Measurements from ENCODE around the gene MYRIP.

MYRIP gene

DNA sequence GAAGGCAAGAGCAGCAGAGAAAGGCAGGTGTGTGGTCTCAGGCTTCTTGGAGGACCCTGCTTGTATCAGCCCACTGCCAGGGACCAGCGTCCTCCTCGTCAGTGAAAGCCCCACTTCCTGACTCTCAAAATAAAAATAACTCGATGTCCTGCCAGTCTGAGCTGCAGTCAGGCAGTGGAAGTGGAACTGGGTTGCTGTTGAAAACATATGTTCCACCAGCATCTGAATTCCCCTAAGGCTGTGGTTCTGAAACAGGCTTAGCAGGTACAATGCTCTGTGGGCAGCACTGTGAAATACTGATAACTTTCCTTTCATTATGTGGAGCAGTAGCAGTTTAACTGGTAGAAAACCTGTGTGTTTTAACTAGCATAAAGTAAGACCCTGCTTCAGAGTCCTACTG, 378.5 kb downstream of the MYRIP start:
- TF ChIP-seq ZFP30 (CRISPR knock-in tag; IDR thresholded peaks at IDR 0.05) = no peak
- TF ChIP-seq, protein P1, sequence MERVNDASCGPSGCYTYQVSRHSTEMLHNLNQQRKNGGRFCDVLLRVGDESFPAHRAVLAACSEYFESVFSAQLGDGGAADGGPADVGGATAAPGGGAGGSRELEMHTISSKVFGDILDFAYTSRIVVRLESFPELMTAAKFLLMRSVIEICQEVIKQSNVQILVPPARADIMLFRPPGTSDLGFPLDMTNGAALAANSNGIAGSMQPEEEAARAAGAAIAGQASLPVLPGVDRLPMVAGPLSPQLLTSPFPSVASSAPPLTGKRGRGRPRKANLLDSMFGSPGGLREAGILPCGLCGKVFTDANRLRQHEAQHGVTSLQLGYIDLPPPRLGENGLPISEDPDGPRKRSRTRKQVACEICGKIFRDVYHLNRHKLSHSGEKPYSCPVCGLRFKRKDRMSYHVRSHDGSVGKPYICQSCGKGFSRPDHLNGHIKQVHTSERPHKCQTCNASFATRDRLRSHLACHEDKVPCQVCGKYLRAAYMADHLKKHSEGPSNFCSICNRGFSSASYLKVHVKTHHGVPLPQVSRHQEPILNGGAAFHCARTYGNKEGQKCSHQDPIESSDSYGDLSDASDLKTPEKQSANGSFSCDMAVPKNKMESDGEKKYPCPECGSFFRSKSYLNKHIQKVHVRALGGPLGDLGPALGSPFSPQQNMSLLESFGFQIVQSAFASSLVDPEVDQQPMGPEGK (CRISPR knock-in tag; IDR thresholded peaks at IDR 0.05; ENCODE audit: borderline replicate concordance) = no peak
- TF ChIP-seq ZFP3 (CRISPR knock-in tag; IDR thresholded peaks at IDR 0.05) = no peak
- no peak for TF ChIP-seq PPARA (CRISPR knock-in tag; IDR thresholded peaks at IDR 0.05; ENCODE audit: borderline replicate concordance)
- no peak for TF ChIP-seq BACH2 (CRISPR knock-in tag; IDR thresholded peaks at IDR 0.05; ENCODE audit: borderline replicate concordance)
- no peak for TF ChIP-seq ZNF70 (CRISPR knock-in tag; IDR thresholded peaks at IDR 0.05)
- no peak for TF ChIP-seq ZNF565 (CRISPR knock-in tag; conservative IDR thresholded peaks at IDR 0.05; ENCODE audit: low read depth)
- TF ChIP-seq, protein P2, sequence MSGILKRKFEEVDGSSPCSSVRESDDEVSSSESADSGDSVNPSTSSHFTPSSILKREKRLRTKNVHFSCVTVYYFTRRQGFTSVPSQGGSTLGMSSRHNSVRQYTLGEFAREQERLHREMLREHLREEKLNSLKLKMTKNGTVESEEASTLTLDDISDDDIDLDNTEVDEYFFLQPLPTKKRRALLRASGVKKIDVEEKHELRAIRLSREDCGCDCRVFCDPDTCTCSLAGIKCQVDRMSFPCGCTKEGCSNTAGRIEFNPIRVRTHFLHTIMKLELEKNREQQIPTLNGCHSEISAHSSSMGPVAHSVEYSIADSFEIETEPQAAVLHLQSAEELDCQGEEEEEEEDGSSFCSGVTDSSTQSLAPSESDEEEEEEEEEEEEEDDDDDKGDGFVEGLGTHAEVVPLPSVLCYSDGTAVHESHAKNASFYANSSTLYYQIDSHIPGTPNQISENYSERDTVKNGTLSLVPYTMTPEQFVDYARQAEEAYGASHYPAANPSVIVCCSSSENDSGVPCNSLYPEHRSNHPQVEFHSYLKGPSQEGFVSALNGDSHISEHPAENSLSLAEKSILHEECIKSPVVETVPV (CRISPR knock-in tag; IDR thresholded peaks at IDR 0.05) = no peak
- TF ChIP-seq, protein P3, sequence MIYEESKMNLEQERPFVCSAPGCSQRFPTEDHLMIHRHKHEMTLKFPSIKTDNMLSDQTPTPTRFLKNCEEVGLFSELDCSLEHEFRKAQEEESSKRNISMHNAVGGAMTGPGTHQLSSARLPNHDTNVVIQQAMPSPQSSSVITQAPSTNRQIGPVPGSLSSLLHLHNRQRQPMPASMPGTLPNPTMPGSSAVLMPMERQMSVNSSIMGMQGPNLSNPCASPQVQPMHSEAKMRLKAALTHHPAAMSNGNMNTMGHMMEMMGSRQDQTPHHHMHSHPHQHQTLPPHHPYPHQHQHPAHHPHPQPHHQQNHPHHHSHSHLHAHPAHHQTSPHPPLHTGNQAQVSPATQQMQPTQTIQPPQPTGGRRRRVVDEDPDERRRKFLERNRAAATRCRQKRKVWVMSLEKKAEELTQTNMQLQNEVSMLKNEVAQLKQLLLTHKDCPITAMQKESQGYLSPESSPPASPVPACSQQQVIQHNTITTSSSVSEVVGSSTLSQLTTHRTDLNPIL (CRISPR knock-in tag; IDR thresholded peaks at IDR 0.05; ENCODE audit: low read depth) = no peak
- no peak for TF ChIP-seq ARNTL (CRISPR knock-in tag; IDR thresholded peaks at IDR 0.05; ENCODE audit: borderline replicate concordance, low read depth)
- TF ChIP-seq GLIS3 (CRISPR knock-in tag; IDR thresholded peaks at IDR 0.05) = no peak
- no peak for TF ChIP-seq ZC3H10 (CRISPR knock-in tag; IDR thresholded peaks at IDR 0.05)
- no peak for TF ChIP-seq TCF4 (CRISPR knock-in tag; IDR thresholded peaks at IDR 0.05; ENCODE audit: borderline replicate concordance)
- TF ChIP-seq RARB (CRISPR knock-in tag; IDR thresholded peaks at IDR 0.05) = no peak
- no peak for TF ChIP-seq TOX (CRISPR knock-in tag; IDR thresholded peaks at IDR 0.05; ENCODE audit: borderline replicate concordance)
- TF ChIP-seq, protein P4, sequence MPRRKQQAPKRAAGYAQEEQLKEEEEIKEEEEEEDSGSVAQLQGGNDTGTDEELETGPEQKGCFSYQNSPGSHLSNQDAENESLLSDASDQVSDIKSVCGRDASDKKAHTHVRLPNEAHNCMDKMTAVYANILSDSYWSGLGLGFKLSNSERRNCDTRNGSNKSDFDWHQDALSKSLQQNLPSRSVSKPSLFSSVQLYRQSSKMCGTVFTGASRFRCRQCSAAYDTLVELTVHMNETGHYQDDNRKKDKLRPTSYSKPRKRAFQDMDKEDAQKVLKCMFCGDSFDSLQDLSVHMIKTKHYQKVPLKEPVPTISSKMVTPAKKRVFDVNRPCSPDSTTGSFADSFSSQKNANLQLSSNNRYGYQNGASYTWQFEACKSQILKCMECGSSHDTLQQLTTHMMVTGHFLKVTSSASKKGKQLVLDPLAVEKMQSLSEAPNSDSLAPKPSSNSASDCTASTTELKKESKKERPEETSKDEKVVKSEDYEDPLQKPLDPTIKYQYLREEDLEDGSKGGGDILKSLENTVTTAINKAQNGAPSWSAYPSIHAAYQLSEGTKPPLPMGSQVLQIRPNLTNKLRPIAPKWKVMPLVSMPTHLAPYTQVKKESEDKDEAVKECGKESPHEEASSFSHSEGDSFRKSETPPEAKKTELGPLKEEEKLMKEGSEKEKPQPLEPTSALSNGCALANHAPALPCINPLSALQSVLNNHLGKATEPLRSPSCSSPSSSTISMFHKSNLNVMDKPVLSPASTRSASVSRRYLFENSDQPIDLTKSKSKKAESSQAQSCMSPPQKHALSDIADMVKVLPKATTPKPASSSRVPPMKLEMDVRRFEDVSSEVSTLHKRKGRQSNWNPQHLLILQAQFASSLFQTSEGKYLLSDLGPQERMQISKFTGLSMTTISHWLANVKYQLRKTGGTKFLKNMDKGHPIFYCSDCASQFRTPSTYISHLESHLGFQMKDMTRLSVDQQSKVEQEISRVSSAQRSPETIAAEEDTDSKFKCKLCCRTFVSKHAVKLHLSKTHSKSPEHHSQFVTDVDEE (CRISPR knock-in tag; IDR thresholded peaks at IDR 0.05) = no peak
- no peak for TF ChIP-seq ZNF8 (CRISPR knock-in tag; IDR thresholded peaks at IDR 0.05)
- no peak for ATAC-seq

DNA sequence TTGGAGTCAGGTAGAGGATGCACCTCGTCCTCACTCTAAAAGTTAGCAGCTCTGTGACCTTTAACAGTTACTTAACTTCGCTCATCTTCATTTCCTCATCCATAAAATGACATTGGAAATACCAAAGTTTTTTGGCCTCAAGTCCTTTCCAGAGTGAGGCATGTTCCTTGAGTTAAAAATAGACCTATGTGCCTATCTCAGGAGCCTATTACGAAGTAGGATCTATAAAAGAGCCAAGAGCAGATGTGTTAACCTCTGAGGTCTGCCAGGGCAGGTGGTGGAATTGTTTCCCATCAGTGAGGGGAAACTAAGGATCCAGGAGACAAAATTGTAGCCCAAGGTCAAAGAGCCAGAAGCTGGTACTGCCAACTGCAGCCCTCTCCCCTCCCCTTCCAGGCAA, 379.7 kb downstream of the MYRIP start:
- ATAC-seq = no peak
- TF ChIP-seq, protein P5, sequence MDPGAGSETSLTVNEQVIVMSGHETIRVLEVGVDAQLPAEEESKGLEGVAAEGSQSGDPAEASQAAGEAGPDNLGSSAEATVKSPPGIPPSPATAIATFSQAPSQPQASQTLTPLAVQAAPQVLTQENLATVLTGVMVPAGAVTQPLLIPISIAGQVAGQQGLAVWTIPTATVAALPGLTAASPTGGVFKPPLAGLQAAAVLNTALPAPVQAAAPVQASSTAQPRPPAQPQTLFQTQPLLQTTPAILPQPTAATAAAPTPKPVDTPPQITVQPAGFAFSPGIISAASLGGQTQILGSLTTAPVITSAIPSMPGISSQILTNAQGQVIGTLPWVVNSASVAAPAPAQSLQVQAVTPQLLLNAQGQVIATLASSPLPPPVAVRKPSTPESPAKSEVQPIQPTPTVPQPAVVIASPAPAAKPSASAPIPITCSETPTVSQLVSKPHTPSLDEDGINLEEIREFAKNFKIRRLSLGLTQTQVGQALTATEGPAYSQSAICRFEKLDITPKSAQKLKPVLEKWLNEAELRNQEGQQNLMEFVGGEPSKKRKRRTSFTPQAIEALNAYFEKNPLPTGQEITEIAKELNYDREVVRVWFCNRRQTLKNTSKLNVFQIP (CRISPR knock-in tag; IDR thresholded peaks at IDR 0.05; ENCODE audit: borderline replicate concordance, low read depth) = no peak
- no peak for TF ChIP-seq ZNF8 (CRISPR knock-in tag; IDR thresholded peaks at IDR 0.05)
- no peak for TF ChIP-seq ZNF565 (CRISPR knock-in tag; conservative IDR thresholded peaks at IDR 0.05; ENCODE audit: low read depth)
- no peak for TF ChIP-seq BACH2 (CRISPR knock-in tag; IDR thresholded peaks at IDR 0.05; ENCODE audit: borderline replicate concordance)
- TF ChIP-seq ESRRG (CRISPR knock-in tag; IDR thresholded peaks at IDR 0.05) = no peak
- no peak for TF ChIP-seq OSR1 (CRISPR knock-in tag; IDR thresholded peaks at IDR 0.05)
- TF ChIP-seq ISL1 (CRISPR knock-in tag; IDR thresholded peaks at IDR 0.05) = no peak
- no peak for TF ChIP-seq ARNTL (CRISPR knock-in tag; IDR thresholded peaks at IDR 0.05; ENCODE audit: borderline replicate concordance, low read depth)
- no peak for TF ChIP-seq ZFP30 (CRISPR knock-in tag; IDR thresholded peaks at IDR 0.05)
- TF ChIP-seq, protein P4 (CRISPR knock-in tag; IDR thresholded peaks at IDR 0.05) = no peak
- no peak for TF ChIP-seq RARB (CRISPR knock-in tag; IDR thresholded peaks at IDR 0.05)
- TF ChIP-seq ZNF70 (CRISPR knock-in tag; IDR thresholded peaks at IDR 0.05) = no peak
- TF ChIP-seq TOX (CRISPR knock-in tag; IDR thresholded peaks at IDR 0.05; ENCODE audit: borderline replicate concordance) = no peak
- TF ChIP-seq ZC3H10 (CRISPR knock-in tag; IDR thresholded peaks at IDR 0.05) = no peak
- no peak for TF ChIP-seq CSDC2 (CRISPR knock-in tag; IDR thresholded peaks at IDR 0.05)
